NCI-H2196 (cell line): ENCODE measurements around the gene FTO.
A peak's percentile ranks its signal among the peaks of the same experiment; 100 is the strongest.
"Not testable (repeated sequence)": the region's sequence is repeated elsewhere in the genome, so short reads cannot be mapped to it uniquely, and the experiment has no call there.

Experiments used
- DNase-seq: peaks from one replicate; lab custom pipeline; 2025; ENCODE audit not compliant: unreplicated experiment; lab: John Stamatoyannopoulos, UW

FTO gene

GRCh38 chr16:53855056-53855455 is 151.1 kb downstream of the FTO start:
- no peak for DNase-seq

GRCh38 chr16:53855511-53855910 is 151.6 kb downstream of the FTO start:
- no peak for DNase-seq

GRCh38 chr16:53859995-53860540 is 156.1 kb downstream of the FTO start:
- no peak for DNase-seq

GRCh38 chr16:53863861-53864260 is 159.9 kb downstream of the FTO start:
- DNase-seq: no peak

GRCh38 chr16:53864819-53865493 is 161.0 kb downstream of the FTO start:
- DNase-seq: no peak

GRCh38 chr16:53865494-53865863 is 161.5 kb downstream of the FTO start:
- no peak for DNase-seq

GRCh38 chr16:53866520-53866919 is 162.6 kb downstream of the FTO start:
- DNase-seq: no peak

GRCh38 chr16:53870831-53871230 is 166.9 kb downstream of the FTO start:
- no peak for DNase-seq

GRCh38 chr16:53872248-53873221 is 168.6 kb downstream of the FTO start:
- DNase-seq: no peak

- DNase-seq: no peak
Measured at GRCh38 chr16:53876811-53877210, 172.9 kb downstream of the FTO start.

GRCh38 chr16:53878216-53878615 is 174.3 kb downstream of the FTO start:
- no peak for DNase-seq

- DNase-seq: no peak
Measured at GRCh38 chr16:53881371-53881770, 177.4 kb downstream of the FTO start.

- DNase-seq: no peak
Measured at GRCh38 chr16:53882310-53882709, 178.4 kb downstream of the FTO start.

GRCh38 chr16:53884748-53885147 is 180.8 kb downstream of the FTO start:
- DNase-seq: no peak

GRCh38 chr16:53886482-53887378 is 182.8 kb downstream of the FTO start:
- DNase-seq: no peak

GRCh38 chr16:53888222-53888621 is 184.3 kb downstream of the FTO start:
- DNase-seq: no peak

- not testable (repeated sequence) for DNase-seq
Measured at GRCh38 chr16:53890877-53891276, 186.9 kb downstream of the FTO start.

- no peak for DNase-seq
Measured at GRCh38 chr16:53891409-53892139, 187.6 kb downstream of the FTO start.

- peak; percentile 49 for DNase-seq
Measured at GRCh38 chr16:53892155-53892554, 188.2 kb downstream of the FTO start.

GRCh38 chr16:53893731-53894435 is 189.9 kb downstream of the FTO start:
- no peak for DNase-seq
